NCI-H226 (cell line): ENCODE data around the gene PEX5.
"Not testable (repeated sequence)": the region's sequence is repeated elsewhere in the genome, so short reads cannot be mapped to it uniquely, and the experiment has no call there.

Source experiments
- DNase-seq: peaks from one replicate; pipeline ENCODE4 v3.0.0-alpha.2; 2015

The PEX5 gene

GRCh38 chr12:7219599-7220243 lies 30.2 kb downstream of the PEX5 start:
- peak; percentile 35 for DNase-seq

GRCh38 chr12:7221486-7221885 lies 32.0 kb downstream of the PEX5 start:
- no peak for DNase-seq

- DNase-seq: no peak
Observed at GRCh38 chr12:7229741-7230140, 40.3 kb downstream of the PEX5 start.

GRCh38 chr12:7241404-7242005 lies 52.0 kb downstream of the PEX5 start:
- DNase-seq: no peak

GRCh38 chr12:7242176-7243101 lies 53.0 kb downstream of the PEX5 start:
- DNase-seq: no peak

GRCh38 chr12:7251328-7251996 lies 62.0 kb downstream of the PEX5 start:
- DNase-seq: not testable (repeated sequence)

- no peak for DNase-seq
Observed at GRCh38 chr12:7259060-7259459, 69.6 kb downstream of the PEX5 start.
